Stomach smooth muscle (tissue), 2 donors: Measurements from ENCODE around the gene TEDC1.
"Not testable (repeated sequence)": the region's sequence is repeated elsewhere in the genome, so short reads cannot be mapped to it uniquely, and the experiment has no call there.

Experiments
- H3K27ac ChIP-seq: one replicate; pipeline ENCODE4 v1.7.0; 2013; ENCODE audit warnings: mild to moderate bottlenecking, low read length, inconsistent platforms
- H3K27me3 ChIP-seq, 2 donors: one replicate each; pipeline ENCODE4 v1.7.0; 2013; ENCODE audit warnings: low read length in 2 of 2; ENCODE audit not compliant: insufficient read depth in 2 of 2, control insufficient read depth in 1 of 2
- H3K36me3 ChIP-seq, 2 donors: one replicate each; pipeline ENCODE4 v1.7.0; 2013; ENCODE audit warnings: low read length in 2 of 2; ENCODE audit not compliant: control insufficient read depth in 2 of 2, insufficient read depth in 2 of 2
- H3K4me1 ChIP-seq: one replicate; pipeline ENCODE4 v1.7.0; 2013; ENCODE audit warnings: low read length; ENCODE audit not compliant: control insufficient read depth, insufficient read depth
- H3K4me3 ChIP-seq, 2 donors: one replicate each; pipeline ENCODE4 v1.7.0; 2013; ENCODE audit warnings: low read length in 2 of 2
- H3K9ac ChIP-seq, 2 donors: one replicate each; pipeline ENCODE4 v1.7.0; 2013; ENCODE audit warnings: low read length in 2 of 2, mild to moderate bottlenecking in 1 of 2
- H3K9me3 ChIP-seq, 2 donors: one replicate each; pipeline ENCODE4 v1.7.0; 2013; ENCODE audit warnings: low read length in 2 of 2; ENCODE audit not compliant: control insufficient read depth in 2 of 2
- donor health status: healthy.
- donor health status: Pancreatic carcinoma.

TEDC1 gene

GRCh38 chr14:105538481-105539049 lies 47.5 kb downstream of the TEDC1 start:
- Histone ChIP-seq H3K9ac (no peak overlapping the region), H3K27me3 (peaks cover 11 to 21% of the 10 kb centered on the region in 2 donors), H3K4me1 (peaks cover 4% of the 10 kb centered on the region), H3K36me3 (no peaks in the 10 kb centered on the region), H3K4me3 (no peak overlapping the region), H3K9me3 (peaks cover 3 to 5% of the 10 kb centered on the region in 2 donors), H3K27ac (no peak overlapping the region)

GRCh38 chr14:105540811-105541210 lies 49.8 kb downstream of the TEDC1 start:
- Histone ChIP-seq H3K27me3 (peaks cover 11 to 21% of the 10 kb centered on the region in 2 donors), H3K4me3 (no peak overlapping the region), H3K9me3 (peaks cover 3 to 8% of the 10 kb centered on the region in 2 donors), H3K9ac (no peak overlapping the region), H3K36me3 (no peaks in the 10 kb centered on the region), H3K27ac (no peak overlapping the region), H3K4me1 (peaks cover 4% of the 10 kb centered on the region)

GRCh38 chr14:105541218-105541875 lies 50.3 kb downstream of the TEDC1 start:
- no peaks in the 10 kb centered on the region for H3K36me3 ChIP-seq
- no peak overlapping the region for H3K9ac ChIP-seq
- peaks cover 3 to 8% of the 10 kb centered on the region in 2 donors for H3K9me3 ChIP-seq
- peaks cover 11 to 18% of the 10 kb centered on the region in 2 donors for H3K27me3 ChIP-seq
- no peak overlapping the region for H3K4me3 ChIP-seq
- H3K27ac ChIP-seq, result no peak overlapping the region
- H3K4me1 ChIP-seq, result peaks cover 4% of the 10 kb centered on the region

- H3K27ac ChIP-seq, H3K9ac ChIP-seq, H3K36me3 ChIP-seq, H3K27me3 ChIP-seq, H3K9me3 ChIP-seq, H3K4me1 ChIP-seq, H3K4me3 ChIP-seq: not testable (repeated sequence)
Observed at GRCh38 chr14:105545676-105546075, 54.6 kb downstream of the TEDC1 start.

GRCh38 chr14:105546410-105546809 lies 55.4 kb downstream of the TEDC1 start:
- H3K27ac ChIP-seq, H3K27me3 ChIP-seq, H3K9me3 ChIP-seq: not testable (repeated sequence)

GRCh38 chr14:105547072-105547471 lies 56.0 kb downstream of the TEDC1 start:
- H3K27me3 ChIP-seq, result not testable (repeated sequence)

More at GRCh38 chr14:105546410-105546809, 55.4 kb downstream of the TEDC1 start:
- not testable (repeated sequence) for H3K4me1 ChIP-seq, H3K9ac ChIP-seq, H3K36me3 ChIP-seq, H3K4me3 ChIP-seq

GRCh38 chr14:105547741-105548169 lies 56.7 kb downstream of the TEDC1 start:
- Histone ChIP-seq H3K27ac (no peak overlapping the region), H3K4me3 (no peak overlapping the region), H3K4me1 (no peaks in the 10 kb centered on the region), H3K27me3 (no peaks in the 10 kb centered on the region), H3K36me3 (no peaks in the 10 kb centered on the region), H3K9me3 (peaks cover 3 to 8% of the 10 kb centered on the region in 2 donors), H3K9ac (no peak overlapping the region)

More at GRCh38 chr14:105547072-105547471, 56.0 kb downstream of the TEDC1 start:
- not testable (repeated sequence) for H3K4me1 ChIP-seq, H3K9me3 ChIP-seq, H3K4me3 ChIP-seq, H3K36me3 ChIP-seq, H3K27ac ChIP-seq, H3K9ac ChIP-seq
